Activated CD4-positive, alpha-beta T cell treated with anti-CD3 and anti-CD28 coated beads, Interleukin-2, Interleukin-6, amounts not matched to agents 100 ng/mL and 50 ng/mL, durations not matched to agents 16 hours and 8 hours (primary cell): ENCODE data around the gene C6orf118.

Experiments
- DNase-seq: peaks from one replicate; pipeline ENCODE4 v3.0.0-alpha.2; 2020

C6orf118 gene

DNA sequence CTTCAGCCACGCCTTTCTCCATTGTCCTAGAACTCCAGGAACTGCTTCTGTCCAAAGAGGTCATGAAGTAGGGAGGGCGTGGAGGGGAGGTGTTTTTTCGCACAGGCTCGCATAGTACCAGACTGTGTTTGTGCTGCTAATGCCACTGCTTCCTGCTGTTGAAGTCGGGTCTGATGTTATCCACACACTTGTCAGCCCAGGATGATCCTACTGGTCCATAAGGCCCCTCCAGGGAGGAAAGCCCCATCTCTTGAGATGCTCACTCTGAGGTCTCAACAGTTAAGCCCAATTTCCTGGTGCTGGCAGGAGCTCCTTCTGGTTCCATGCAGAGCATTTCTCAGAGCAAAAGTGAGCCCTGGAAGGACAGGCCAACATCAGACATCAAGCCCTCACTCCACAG is 65.6 kb downstream of the C6orf118 start:
- no peak for DNase-seq

DNA sequence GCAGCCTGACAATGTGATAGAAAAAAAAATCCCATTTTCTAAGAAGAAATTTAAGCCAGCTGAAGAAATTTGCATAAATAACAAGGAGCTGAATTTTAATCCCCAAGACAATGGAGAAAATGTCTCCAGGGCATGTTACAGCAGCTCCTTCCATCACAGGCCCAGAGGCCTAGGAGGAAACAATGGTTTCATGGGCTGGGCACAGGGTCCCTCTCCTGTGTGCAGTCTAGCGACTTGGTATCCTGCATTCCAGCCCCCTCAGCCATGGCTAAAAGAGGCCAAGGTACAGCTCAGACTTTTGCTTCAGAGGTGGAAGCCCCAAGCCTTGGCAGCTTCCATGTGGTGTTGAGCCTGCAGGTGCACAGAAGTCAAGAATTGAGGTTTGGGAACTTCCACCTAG is 73.1 kb downstream of the C6orf118 start:
- no peak for DNase-seq

DNA sequence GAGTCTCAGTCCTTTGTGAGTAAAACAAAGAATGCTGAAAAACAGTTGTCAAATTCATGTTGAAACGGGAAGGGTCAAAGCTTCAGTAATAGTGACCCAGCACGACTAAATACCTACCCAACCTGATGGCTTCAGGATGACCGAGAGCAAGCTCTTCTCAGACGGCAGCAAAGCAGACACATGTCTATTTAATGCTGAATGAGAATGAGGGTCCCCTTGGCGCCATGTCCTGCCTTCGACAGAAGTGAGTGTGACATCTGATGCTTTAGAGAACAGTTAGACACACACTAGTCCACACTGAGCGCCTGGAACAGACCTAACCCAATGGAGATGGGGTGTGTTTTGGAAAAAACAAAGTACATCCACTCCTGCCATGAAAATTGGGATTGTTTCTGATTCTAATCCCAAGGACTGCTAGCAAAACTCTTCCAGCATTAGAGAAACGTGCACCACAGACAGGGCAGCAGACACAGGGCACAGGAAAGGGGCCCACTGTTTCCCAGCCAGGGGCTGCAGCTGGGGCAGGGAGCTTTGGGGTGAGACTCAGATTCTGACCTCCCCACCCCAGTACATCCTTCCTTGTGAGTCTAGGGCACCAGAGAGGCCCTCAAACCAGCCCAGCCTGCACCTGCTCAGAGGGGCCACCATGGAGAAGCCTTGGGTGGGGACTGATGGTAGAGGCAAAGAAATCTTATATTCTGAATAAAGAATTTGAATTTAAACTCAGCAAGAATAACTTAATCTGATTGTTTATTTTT is 76.5 kb downstream of the C6orf118 start:
- DNase-seq = no peak

DNA sequence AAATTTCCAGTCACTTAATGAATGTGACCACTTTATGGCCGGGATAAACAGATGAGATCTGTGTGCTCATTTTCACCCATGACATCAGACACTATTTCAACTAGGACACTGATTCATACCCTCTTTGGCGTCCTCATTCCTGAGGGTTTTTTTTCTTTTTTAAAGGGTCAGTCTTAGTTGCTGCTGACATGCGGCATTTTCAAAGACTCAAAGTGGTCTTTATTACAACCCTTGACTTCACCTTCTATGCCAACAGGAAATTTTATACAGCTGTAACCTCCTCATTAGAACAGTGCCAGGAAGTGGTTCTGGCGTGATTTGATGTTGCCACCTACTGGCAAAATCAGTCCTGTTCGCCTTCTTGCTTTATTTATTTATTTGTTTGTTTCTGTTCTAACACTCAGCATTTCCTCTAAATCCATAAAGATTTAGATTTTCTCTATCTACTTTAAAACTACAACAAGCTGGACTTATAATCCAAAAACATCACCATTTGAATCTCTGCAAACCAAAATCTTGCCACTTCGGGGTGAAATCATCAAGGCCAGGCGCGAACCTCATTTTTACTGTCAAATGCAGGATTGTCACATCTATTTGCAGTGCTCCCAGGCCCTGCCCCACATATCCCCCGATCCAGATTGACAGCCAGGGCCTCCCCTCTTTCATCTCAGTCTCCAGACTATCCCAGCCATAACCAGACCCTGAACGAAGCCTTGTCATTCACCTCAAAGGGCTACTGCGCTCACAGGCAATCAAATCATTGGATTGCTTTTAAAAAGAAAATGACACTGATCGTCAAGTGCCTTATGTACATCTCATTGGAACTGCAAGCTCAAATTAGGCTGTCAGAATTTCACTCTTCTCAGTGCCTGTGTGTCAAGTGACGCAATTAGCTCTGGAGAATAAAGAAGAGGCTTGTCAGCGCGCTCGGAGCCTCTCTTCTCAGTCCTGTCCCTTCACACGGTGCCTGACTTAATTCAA is 77.5 kb downstream of the C6orf118 start:
- no peak for DNase-seq

DNA sequence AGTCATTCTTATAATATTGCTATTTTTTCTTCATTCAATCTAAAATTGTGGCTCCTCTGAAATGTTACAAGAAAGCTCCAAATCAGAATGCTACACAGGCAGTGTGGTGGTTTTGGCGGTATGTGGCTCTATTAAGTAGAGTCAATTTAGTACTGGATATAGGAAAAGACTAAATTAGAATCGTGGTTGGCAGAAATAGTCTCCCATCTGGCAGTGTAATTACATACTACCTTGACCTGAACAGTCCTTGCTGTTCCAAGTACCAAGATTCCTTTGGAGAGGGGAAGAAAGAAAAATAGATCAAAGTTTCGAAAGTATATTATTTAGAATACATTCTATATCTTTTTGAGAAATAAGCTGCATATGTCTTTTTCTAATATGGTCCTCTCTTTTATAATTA is 78.2 kb downstream of the C6orf118 start:
- DNase-seq = no peak
